H1 (cell line): ENCODE data around the gene SLCO4A1. TPM values are rescaled to one million over a fixed set of nuclear protein-coding genes. Genes with fewer than 3 reads are reported as not detected.

Experiments used
- CTCF ChIA-PET: fragments of 300-600 bp; sonication (Branson Sonifier 250); formaldehyde crosslinking; loops from one replicate; lab custom pipeline; 2021; ENCODE audit not compliant: partially characterized antibody; lab: Charles Lee
- POLR2A ChIA-PET: fragments of 300-600 bp; sonication (Branson Sonifier 250); formaldehyde crosslinking; loops from one replicate; lab custom pipeline; 2021; ENCODE audit warnings: inconsistent platforms; ENCODE audit not compliant: partially characterized antibody; lab: Charles Lee
- DNase-seq, 2 experiments: peaks; one replicate each; pipeline versions ENCODE4 v3.0.0 to v3.0.0-alpha.2; 2010 to 2022; ENCODE audit warnings: low spot score in 2 of 2, low read depth in 1 of 2, mixed read lengths in 1 of 2
- FAIRE-seq: peaks from 2 replicates; lab custom pipeline; 2011; peaks lifted over from hg19 to GRCh38; lab: Jason Lieb, UNC
- H2AFZ ChIP-seq: 2 replicates; pipeline ENCODE4 v1.8.1; 2012; ENCODE audit warnings: low read length, inconsistent platforms
- H2AK5ac ChIP-seq: 2 replicates; pipeline ENCODE4 v1.6.1; 2013; ENCODE audit warnings: low read depth, low read length
- H2BK120ac ChIP-seq: replicated peaks from 2 replicates; pipeline ENCODE3; 2013; ENCODE audit warnings: low read depth, low read length, inconsistent platforms
- H2BK12ac ChIP-seq: 2 replicates; pipeline ENCODE4 v1.6.1; 2013; ENCODE audit warnings: low read depth, low read length
- H2BK15ac ChIP-seq: 2 replicates; pipeline ENCODE4 v1.6.1; 2013; ENCODE audit warnings: low read length
- H2BK20ac ChIP-seq: 2 replicates; pipeline ENCODE4 v1.6.1; 2013; ENCODE audit warnings: low read length
- H2BK5ac ChIP-seq: 2 replicates; pipeline ENCODE4 v1.6.1; 2013; ENCODE audit warnings: low read depth, low read length
- H3K14ac ChIP-seq: 2 replicates; pipeline ENCODE4 v1.6.1; 2013; ENCODE audit warnings: inconsistent platforms; ENCODE audit not compliant: insufficient read length
- H3K18ac ChIP-seq: 2 replicates; pipeline ENCODE4 v1.6.1; 2013; ENCODE audit warnings: low read length; ENCODE audit errors: extremely low read depth
- H3K23ac ChIP-seq: 2 replicates; pipeline ENCODE4 v1.6.1; 2013; ENCODE audit warnings: inconsistent platforms; ENCODE audit not compliant: insufficient read length
- H3K23me2 ChIP-seq: 2 replicates; pipeline ENCODE4 v1.6.1; 2013; ENCODE audit warnings: low read depth, low read length
- H3K27ac ChIP-seq: 2 replicates; pipeline ENCODE4 v1.6.1; 2011; ENCODE audit warnings: low read depth, low read length, inconsistent platforms
- H3K27me3 ChIP-seq, 4 experiments: replicated peaks in 1 of 4; 1 replicate in 1 of 4; 2 replicates in 3 of 4; pipeline versions ENCODE4 v1.6.1 to v1.8.1; 2011 to 2013; ENCODE audit warnings: low read length in 3 of 4, mild to moderate bottlenecking in 3 of 4, inconsistent platforms in 2 of 4, mixed read lengths in 2 of 4, moderate library complexity in 1 of 4; ENCODE audit not compliant: control insufficient read depth in 3 of 4, insufficient read depth in 3 of 4; ENCODE audit errors: extremely low read depth in 1 of 4
- H3K36me3 ChIP-seq, 4 experiments: 2 replicates each; pipeline versions ENCODE4 v1.6.1 to v1.8.1; 2011 to 2013; ENCODE audit warnings: mild to moderate bottlenecking in 4 of 4, low read length in 3 of 4, moderate library complexity in 2 of 4, control low read depth in 1 of 4, inconsistent platforms in 1 of 4; ENCODE audit not compliant: insufficient read depth in 4 of 4, control insufficient read depth in 2 of 4
- H3K4ac ChIP-seq: replicated peaks from 2 replicates; pipeline ENCODE3; 2013; ENCODE audit warnings: low read length, low read depth, mixed read lengths, inconsistent platforms; ENCODE audit not compliant: insufficient read length
- H3K4me1 ChIP-seq, 4 experiments: replicated peaks in 1 of 4; 1 replicate in 1 of 4; 2 replicates in 3 of 4; pipeline versions ENCODE4 v1.6.1 to v1.8.1; 2011 to 2013; ENCODE audit warnings: low read length in 3 of 4, inconsistent platforms in 2 of 4, mixed read lengths in 1 of 4; ENCODE audit not compliant: insufficient read depth in 4 of 4, control insufficient read depth in 3 of 4
- H3K4me2 ChIP-seq, 2 experiments: 2 replicates each; pipeline versions ENCODE4 v1.6.1 to v1.8.1; 2011 to 2013; ENCODE audit warnings: low read depth in 2 of 2, low read length in 2 of 2, control low read depth in 1 of 2, inconsistent platforms in 1 of 2, mild to moderate bottlenecking in 1 of 2; ENCODE audit not compliant: insufficient read depth in 1 of 2
- H3K4me3 ChIP-seq, 4 experiments: fragments of 200-600, 300-600 bp in 1 of 4; sonication (generic), shearing (Covaris generic), sonication (Bioruptor Twin) in 1 of 4; 2 replicates each; pipeline versions ENCODE4 v1.5.1 to v1.8.1; 2011 to 2016; ENCODE audit warnings: low read length in 4 of 4, low read depth in 3 of 4, control low read depth in 2 of 4, inconsistent platforms in 2 of 4, mild to moderate bottlenecking in 2 of 4, mixed read lengths in 1 of 4, moderate library complexity in 1 of 4; ENCODE audit not compliant: insufficient read depth in 2 of 4; ENCODE audit errors: extremely low read depth in 1 of 4
- H3K56ac ChIP-seq: replicated peaks from 2 replicates; pipeline ENCODE3; 2013; ENCODE audit warnings: low read depth, mild to moderate bottlenecking, mixed read lengths, low read length, inconsistent platforms; ENCODE audit not compliant: insufficient read length
- H3K79me1 ChIP-seq: 2 replicates; pipeline ENCODE4 v1.6.1; 2013; ENCODE audit warnings: low read depth, low read length, control low read depth
- H3K79me2 ChIP-seq, 2 experiments: 2 replicates each; pipeline versions ENCODE4 v1.6.1 to v1.8.1; 2012 to 2013; ENCODE audit warnings: low read length in 2 of 2, mild to moderate bottlenecking in 2 of 2, inconsistent platforms in 1 of 2; ENCODE audit not compliant: insufficient read depth in 2 of 2, control insufficient read depth in 1 of 2
- H3K9ac ChIP-seq, 4 experiments: replicated peaks in 1 of 4; 1 replicate in 1 of 4; 2 replicates in 3 of 4; pipeline versions ENCODE4 v1.6.1 to v1.8.1; 2011 to 2013; ENCODE audit warnings: low read depth in 3 of 4, low read length in 3 of 4, control low read depth in 2 of 4, mild to moderate bottlenecking in 2 of 4, moderate library complexity in 2 of 4, inconsistent platforms in 1 of 4; ENCODE audit errors: extremely low read depth in 1 of 4
- H3K9me3 ChIP-seq, 2 experiments: 2 replicates each; pipeline versions ENCODE4 v1.6.1 to v1.8.1; 2012 to 2013; ENCODE audit warnings: mild to moderate bottlenecking in 2 of 2, moderate library complexity in 2 of 2, control low read depth in 1 of 2, inconsistent platforms in 1 of 2, low read depth in 1 of 2, low read length in 1 of 2, mixed read lengths in 1 of 2; ENCODE audit not compliant: insufficient read depth in 2 of 2
- H4K20me1 ChIP-seq, 2 experiments: replicated peaks in 1 of 2; 2 replicates each; pipeline versions ENCODE3 to v1.8.1; 2011 to 2013; ENCODE audit warnings: inconsistent platforms in 2 of 2, low read length in 2 of 2, mild to moderate bottlenecking in 1 of 2; ENCODE audit not compliant: insufficient read depth in 2 of 2, control insufficient read depth in 1 of 2
- H4K5ac ChIP-seq: 2 replicates; pipeline ENCODE4 v1.6.1; 2013; ENCODE audit warnings: low read length, low read depth, mixed read lengths, inconsistent platforms; ENCODE audit not compliant: insufficient read length
- H4K8ac ChIP-seq: 2 replicates; pipeline ENCODE4 v1.8.0; 2013; ENCODE audit warnings: mild to moderate bottlenecking, moderate library complexity, low read length, inconsistent platforms; ENCODE audit not compliant: insufficient read depth; ENCODE audit errors: extremely low read depth
- H4K91ac ChIP-seq: replicated peaks from 2 replicates; pipeline ENCODE3; 2013; ENCODE audit warnings: low read length, mixed read lengths, inconsistent platforms; ENCODE audit not compliant: insufficient read length
- E2F6 ChIP-seq: IDR thresholded peaks from 2 replicates; pipeline ENCODE4 v1.6.1; 2012; ENCODE audit warnings: inconsistent platforms
- FOSL1 ChIP-seq: IDR thresholded peaks from 2 replicates; pipeline ENCODE4 v1.6.1; 2011; ENCODE audit warnings: mild to moderate bottlenecking, low read depth, low read length, moderate library complexity; ENCODE audit not compliant: insufficient read depth
- MAX ChIP-seq: IDR thresholded peaks from 2 replicates; pipeline ENCODE4 v1.6.1; 2012; ENCODE audit warnings: inconsistent platforms
- NANOG ChIP-seq: IDR thresholded peaks from 2 replicates; pipeline ENCODE4 v1.6.1; 2011; ENCODE audit warnings: low read length, low read depth, mild to moderate bottlenecking, inconsistent platforms; ENCODE audit not compliant: insufficient read depth, poor library complexity, severe bottlenecking
- PHF8 ChIP-seq: fragments of 200-600 bp; sonication (generic); conservative IDR thresholded peaks from 2 replicates; pipeline ENCODE4 v1.7.1; 2012; ENCODE audit warnings: low read depth, mild to moderate bottlenecking, inconsistent platforms, low read length, moderate library complexity
- POU5F1 ChIP-seq: IDR thresholded peaks from 2 replicates; pipeline ENCODE4 v1.6.1; 2011; ENCODE audit warnings: low read depth, mild to moderate bottlenecking, low read length, moderate library complexity
- RAD21 ChIP-seq, 2 experiments: IDR thresholded peaks in 1 of 2; conservative IDR thresholded peaks in 1 of 2; 2 replicates each; pipeline ENCODE4 v1.6.1; 2011; ENCODE audit warnings: low read depth in 2 of 2, low read length in 2 of 2, improper control_type of control experiment in 1 of 2, inconsistent platforms in 1 of 2, mild to moderate bottlenecking in 1 of 2, moderate library complexity in 1 of 2
- WGBS, 2 experiments: shearing (Covaris generic) in 1 of 2; methylation state at CpG; one replicate each; pipeline versions ENCODE4 v1.1.6 to v1.1.7; 2013 to 2015; ENCODE audit warnings: low lambda C conversion rate in 2 of 2, mixed read lengths in 2 of 2, inconsistent platforms in 1 of 2, low coverage in 1 of 2, missing lambda C conversion rate in 1 of 2; ENCODE audit not compliant: insufficient replicate concordance in 2 of 2, insufficient coverage in 1 of 2, insufficient read length in 1 of 2; ENCODE audit errors: extremely low coverage in 1 of 2, missing lambda C conversion rate in 1 of 2; 5-methylcytosine and 5-hydroxymethylcytosine counted together
- polyA plus RNA-seq, 7 experiments: library from polyadenylated mRNA; depleted of rRNA in 3 of 7; stranded (reverse) in 5 of 7; unstranded in 2 of 7; fragments of >200 nt in 5 of 7; fragments of 200-250 nt in 2 of 7; gene quantifications; 1 replicate in 5 of 7; 2 replicates in 1 of 7; 4 replicates in 1 of 7; pipeline versions ENCODE4 v1.2.1 to v1.2.3, GENCODE V29; 2011 to 2013; ENCODE audit warnings: missing spikeins in 2 of 7, mixed read lengths in 2 of 7
- total RNA-seq: library from RNA; stranded (reverse); fragmentation: NEBNext Ultra II Directional; extraction: Animal tissue kit (Norgen Biotek cat#: 25700); gene quantifications from 2 replicates; pipeline ENCODE4 v1.2.1, GENCODE V29; 2021

Gene SLCO4A1
- total and polyA plus RNA-seq, 2 of the 8 experiments (the other 6 are each of a cell fraction or from before 2014, with no cell fraction given) = 10.5 to 18.5 TPM

- Histone ChIP-seq H3K4ac (no peak overlapping the region), H3K14ac (no peak overlapping the region), H3K79me2 (no peaks in the 10 kb centered on the region), H3K27me3 (no peaks in the 10 kb centered on the region; a peak in 1 of 7 replicates), H2BK5ac (0 out of 2 replicates have a peak overlapping the region, but pooled peaks have one; percentile 24), H3K23me2 (no peaks in the 10 kb centered on the region), H4K20me1 (no peaks in the 10 kb centered on the region), H2BK15ac (no peak overlapping the region), H3K18ac (0 out of 2 replicates have a peak overlapping the region, but pooled peaks have one; percentile 7), H4K91ac (peak overlapping the region; percentile 67), H3K9ac (no peak overlapping the region), H3K36me3 (no peaks in the 10 kb centered on the region), H3K79me1 (no peaks in the 10 kb centered on the region), H2BK120ac (peak overlapping the region; percentile 48), H3K27ac (no peak overlapping the region), H2BK12ac (peak overlapping the region; percentile 60; the same call in 1 of the 2 replicates), H2AFZ (no peak overlapping the region), H3K56ac (no peak overlapping the region), H3K4me1 (peaks cover 6 to 24% (median 17%) of the 10 kb centered on the region in 4 experiments), H2BK20ac (no peak overlapping the region), H4K8ac (peak overlapping the region; percentile 22; the same call in 1 of the 2 replicates), H3K4me2 (no peak overlapping the region), H3K23ac (no peak overlapping the region), H3K4me3 (no peak overlapping the region), H2AK5ac (peak overlapping the region; percentile 53; the same call in 1 of the 2 replicates), H4K5ac (no peak overlapping the region), H3K9me3 (no peaks in the 10 kb centered on the region)
- FAIRE-seq (no peak), DNase-seq (no peak)
- ChIA-PET POLR2A (interaction anchor here (0.9 kb wide), 1 partner anchor 38 kb away, joined by 3 read pairs; the partner anchor contains the start of gene SLCO4A1), CTCF (interaction anchor here (0.7 to 1.4 kb wide), 3 partner anchors 12 to 20 kb away, joined by 3 to 4 read pairs (median 3); no protein-coding TSS in a partner anchor)
- 89% methylated on average over 36 of the region's 37 CpGs; no CpG with 5 or more reads in 1 of the 2 experiments for WGBS, 2 experiments
- TF ChIP-seq RAD21 (IDR thresholded peaks at IDR 0.05 in 1 of 2, conservative IDR thresholded peaks at IDR 0.05 in 1 of 2; ENCODE audit: low read depth in 2 of 2, low read length in 2 of 2) (no peak), E2F6 (no peak), POU5F1 (no peak), MAX (no peak), NANOG (no peak), FOSL1 (no peak), PHF8 (no peak)
Observed at GRCh38 chr20:62603907-62604785, 38.2 kb upstream of the SLCO4A1 start.
